RWPE2 (cell line): ENCODE data around the gene PLEKHH1.
"Not testable (repeated sequence)": the region's sequence is repeated elsewhere in the genome, so short reads cannot be mapped to it uniquely, and the experiment has no call there.

Experiments used
- ATAC-seq: fragments of 200-7000 bp; cut with Tn5 transposase; 3 replicates; pipeline ENCODE4 v1.9.1; 2021; ENCODE audit warnings: low read depth
- DNase-seq: peaks from one replicate; pipeline ENCODE4 v3.0.0-alpha.2; 2020; ENCODE audit warnings: low spot score
- H3K27ac ChIP-seq: fragments of 450-650 bp; 2 replicates; pipeline ENCODE4 v1.5.1; 2017; ENCODE audit warnings: mild to moderate bottlenecking; ENCODE audit not compliant: poor library complexity, severe bottlenecking
- H3K27me3 ChIP-seq: fragments of 250-450 bp; sonication (Bioruptor Pico); 2 replicates; pipeline ENCODE4 v1.5.1; 2021; ENCODE audit warnings: mild to moderate bottlenecking, moderate library complexity; ENCODE audit not compliant: insufficient read depth, poor library complexity, severe bottlenecking
- H3K36me3 ChIP-seq: fragments of 250-450 bp; sonication (Bioruptor Pico); 2 replicates; pipeline ENCODE4 v1.5.1; 2020; ENCODE audit warnings: low read depth, mild to moderate bottlenecking, moderate library complexity
- H3K4me1 ChIP-seq: fragments of 250-450 bp; sonication (Bioruptor Pico); 2 replicates; pipeline ENCODE4 v1.5.1; 2021; ENCODE audit warnings: mild to moderate bottlenecking, moderate library complexity; ENCODE audit not compliant: insufficient read depth, poor library complexity, severe bottlenecking
- H3K4me3 ChIP-seq: fragments of 250-450 bp; sonication (Bioruptor Pico); 2 replicates; pipeline ENCODE4 v1.5.1; 2021; ENCODE audit warnings: mild to moderate bottlenecking, moderate library complexity; ENCODE audit not compliant: severe bottlenecking
- H3K9me3 ChIP-seq: fragments of 250-450 bp; sonication (Bioruptor Pico); 2 replicates; pipeline ENCODE4 v1.5.1; 2021; ENCODE audit warnings: mild to moderate bottlenecking, moderate library complexity; ENCODE audit not compliant: severe bottlenecking
- CTCF ChIP-seq: fragments of 450-650 bp; IDR thresholded peaks from one replicate; pipeline ENCODE4 v1.5.1; 2017; ENCODE audit warnings: mild to moderate bottlenecking, moderate library complexity; ENCODE audit not compliant: poor library complexity, severe bottlenecking

PLEKHH1 gene

GRCh38 chr14:67583711-67584644 is 50.9 kb downstream of the PLEKHH1 start:
- Histone ChIP-seq H3K9me3 (no peaks in the 10 kb centered on the region), H3K4me3 (no peak overlapping the region), H3K4me1 (no peaks in the 10 kb centered on the region), H3K27me3 (no peaks in the 10 kb centered on the region), H3K36me3 (peaks cover 20% of the 10 kb centered on the region), H3K27ac (no peak overlapping the region)
- ATAC-seq, result peak; percentile 90
- peak; percentile 49 for DNase-seq
- peak; percentile 95 for TF ChIP-seq CTCF

- no peaks in the 10 kb centered on the region for H3K9me3 ChIP-seq
- H3K27ac ChIP-seq, result no peak overlapping the region
- H3K27me3 ChIP-seq, result no peaks in the 10 kb centered on the region
- H3K4me1 ChIP-seq, result no peaks in the 10 kb centered on the region
- H3K36me3 ChIP-seq, result peaks cover 29% of the 10 kb centered on the region
- H3K4me3 ChIP-seq, result no peak overlapping the region
- ATAC-seq (no peak), DNase-seq (peak; percentile 25)
- no peak for TF ChIP-seq CTCF
These were observed 51.9 kb downstream of the PLEKHH1 start for GRCh38 chr14:67584978-67585377.

GRCh38 chr14:67586369-67586768 is 53.3 kb downstream of the PLEKHH1 start:
- Histone ChIP-seq H3K27ac (no peak overlapping the region), H3K27me3 (no peaks in the 10 kb centered on the region), H3K9me3 (no peaks in the 10 kb centered on the region), H3K4me1 (no peaks in the 10 kb centered on the region), H3K36me3 (peaks cover 41% of the 10 kb centered on the region), H3K4me3 (no peak overlapping the region)
- DNase-seq (no peak), ATAC-seq (no peak)
- TF ChIP-seq CTCF, result no peak

GRCh38 chr14:67589204-67589770 is 56.2 kb downstream of the PLEKHH1 start:
- Histone ChIP-seq H3K27me3 (no peaks in the 10 kb centered on the region), H3K36me3 (peaks cover 67% of the 10 kb centered on the region), H3K4me3 (no peak overlapping the region), H3K27ac (no peak overlapping the region), H3K4me1 (no peaks in the 10 kb centered on the region), H3K9me3 (no peaks in the 10 kb centered on the region)
- TF ChIP-seq CTCF, result no peak
- ATAC-seq (no peak), DNase-seq (no peak)

GRCh38 chr14:67593650-67594049 is 60.6 kb downstream of the PLEKHH1 start:
- not testable (repeated sequence) for H3K4me3 ChIP-seq, H3K4me1 ChIP-seq, H3K27ac ChIP-seq, H3K9me3 ChIP-seq, DNase-seq, ATAC-seq, H3K27me3 ChIP-seq
- H3K36me3 ChIP-seq, result peaks cover 52% of the 10 kb centered on the region
